CD14-positive monocyte (primary cell): ENCODE data around the gene TACC2. TPM values are rescaled to one million over a fixed set of nuclear protein-coding genes. Genes with fewer than 3 reads are reported as not detected.
A peak's percentile ranks its signal among the peaks of the same experiment; 100 is the strongest.

Source experiments
- DNase-seq, 3 donors: peaks; one replicate each; pipeline ENCODE4 v3.0.0-alpha.2; 2011 to 2022
- H2AFZ ChIP-seq: 2 replicates; pipeline ENCODE4 v1.6.0; 2012; ENCODE audit warnings: mild to moderate bottlenecking, low read depth, low read length, inconsistent platforms; ENCODE audit not compliant: insufficient read depth, poor library complexity, severe bottlenecking
- H3K27ac ChIP-seq, 2 donors: 1 replicate in 1 of 2; 2 replicates in 1 of 2; pipeline ENCODE4 v1.5.1; 2012 to 2013; ENCODE audit warnings: low read length in 2 of 2, control low read depth in 1 of 2, inconsistent platforms in 1 of 2, low read depth in 1 of 2, mild to moderate bottlenecking in 1 of 2
- H3K27me3 ChIP-seq, 2 donors: one replicate each; pipeline versions ENCODE4 v1.6.0 to v1.6.1; 2011 to 2013; ENCODE audit warnings: low read length in 2 of 2; ENCODE audit not compliant: control insufficient read depth in 2 of 2, insufficient read depth in 2 of 2
- H3K36me3 ChIP-seq, 2 donors: replicated peaks in 1 of 2; 1 replicate in 1 of 2; 2 replicates in 1 of 2; pipeline versions ENCODE4 v1.5.1 to v1.6.1; 2012 to 2013; ENCODE audit warnings: low read length in 2 of 2, control low read depth in 1 of 2, inconsistent platforms in 1 of 2, mild to moderate bottlenecking in 1 of 2; ENCODE audit not compliant: insufficient read depth in 2 of 2, control insufficient read depth in 1 of 2
- H3K4me1 ChIP-seq, 2 donors: 1 replicate in 1 of 2; 2 replicates in 1 of 2; pipeline versions ENCODE4 v1.5.1 to v1.6.1; 2012 to 2013; ENCODE audit warnings: low read length in 2 of 2, control low read depth in 1 of 2, inconsistent platforms in 1 of 2, mild to moderate bottlenecking in 1 of 2, moderate library complexity in 1 of 2; ENCODE audit not compliant: insufficient read depth in 2 of 2, control insufficient read depth in 1 of 2
- H3K4me2 ChIP-seq: replicated peaks from 2 replicates; pipeline ENCODE3; 2012; ENCODE audit warnings: low read length, moderate library complexity, mild to moderate bottlenecking; ENCODE audit not compliant: poor library complexity, severe bottlenecking; ENCODE audit errors: extremely low read depth
- H3K4me3 ChIP-seq, 3 experiments: fragments of 200-600 bp in 1 of 3; sonication (generic) in 1 of 3; replicated peaks in 1 of 3; 1 replicate in 2 of 3; 2 replicates in 1 of 3; pipeline ENCODE4 v1.5.1; 2011 to 2013; ENCODE audit warnings: low read length in 3 of 3, mild to moderate bottlenecking in 3 of 3, control low read depth in 2 of 3, low read depth in 2 of 3, inconsistent platforms in 1 of 3, moderate library complexity in 1 of 3
- H3K79me2 ChIP-seq: 2 replicates; pipeline ENCODE4 v1.6.0; 2012; ENCODE audit warnings: mild to moderate bottlenecking, control low read depth, inconsistent platforms, low read length, moderate library complexity; ENCODE audit not compliant: insufficient read depth
- H3K9ac ChIP-seq: 2 replicates; pipeline ENCODE4 v1.6.0; 2017; ENCODE audit warnings: low read length, mild to moderate bottlenecking; ENCODE audit not compliant: insufficient read depth, poor library complexity, severe bottlenecking
- H3K9me3 ChIP-seq, 2 donors: replicated peaks in 1 of 2; 1 replicate in 1 of 2; 2 replicates in 1 of 2; pipeline versions ENCODE4 v1.5.1 to v1.6.1; 2012 to 2013; ENCODE audit warnings: low read length in 2 of 2, control low read depth in 1 of 2; ENCODE audit not compliant: control insufficient read depth in 1 of 2, insufficient read depth in 1 of 2
- H4K20me1 ChIP-seq: 2 replicates; pipeline ENCODE4 v1.6.0; 2012; ENCODE audit warnings: mild to moderate bottlenecking, low read length, control low read depth, moderate library complexity; ENCODE audit not compliant: insufficient read depth
- H3K27ac Mint-ChIP-seq, 7 donors: one replicate each; pipeline ENCODE4 v1.8.0; 2020; ENCODE audit warnings: mild to moderate bottlenecking in 7 of 7, mixed read lengths in 7 of 7, moderate library complexity in 6 of 7, inconsistent platforms in 2 of 7
- H3K27me3 Mint-ChIP-seq, 3 donors: one replicate each; pipeline ENCODE4 v1.8.0; 2021 to 2022; ENCODE audit warnings: low read depth in 3 of 3, mild to moderate bottlenecking in 3 of 3, mixed read lengths in 3 of 3, moderate library complexity in 3 of 3, inconsistent platforms in 1 of 3
- H3K36me3 Mint-ChIP-seq, 2 donors: one replicate each; pipeline ENCODE4 v1.8.0; 2020; ENCODE audit warnings: mixed read lengths in 2 of 2, inconsistent platforms in 1 of 2, mild to moderate bottlenecking in 1 of 2
- H3K4me1 Mint-ChIP-seq: one replicate; pipeline ENCODE4 v1.8.0; 2020; ENCODE audit warnings: mild to moderate bottlenecking, mixed read lengths
- H3K4me3 Mint-ChIP-seq, 2 donors: one replicate each; pipeline ENCODE4 v1.8.0; 2020; ENCODE audit warnings: mild to moderate bottlenecking in 2 of 2, mixed read lengths in 2 of 2, moderate library complexity in 1 of 2
- H3K9me3 Mint-ChIP-seq, 7 donors: one replicate each; pipeline ENCODE4 v1.8.0; 2020 to 2022; ENCODE audit warnings: mixed read lengths in 7 of 7, mild to moderate bottlenecking in 6 of 7, moderate library complexity in 6 of 7, inconsistent platforms in 2 of 7
- WGBS: methylation state at CpG from one replicate; pipeline ENCODE4 v1.1.5; 2013; ENCODE audit warnings: missing lambda C conversion rate; ENCODE audit not compliant: insufficient coverage; 5-methylcytosine and 5-hydroxymethylcytosine counted together
- intact Hi-C, 2 donors: fragments of 100-400 bp; cut with micrococcal nuclease; formaldehyde crosslinking; loops; one replicate each; pipeline versions ENCODE4 v1.15.0 to v1.15.1; 2023
- polyA plus RNA-seq, 3 donors: library from polyadenylated mRNA; depleted of rRNA in 1 of 3; unstranded in 2 of 3; stranded (reverse) in 1 of 3; fragments of 300-500 nt in 2 of 3; fragments of >200 nt in 1 of 3; fragmentation: Illumina TruSeq in 2 of 3; gene quantifications; 1 replicate in 2 of 3; 2 replicates in 1 of 3; pipeline ENCODE4 v1.2.3, GENCODE V29; 2012 to 2021
- TF ChIP-seq, protein P1 (sequence below): fragments of 200-600 bp; IDR thresholded peaks from one replicate; pipeline ENCODE4 v1.8.0; 2022; ENCODE audit warnings: antibody characterized with exemption, mild to moderate bottlenecking

TACC2 gene
- polyA plus RNA-seq, 3 donors = 0.03 TPM; not detected in 2

DNA sequence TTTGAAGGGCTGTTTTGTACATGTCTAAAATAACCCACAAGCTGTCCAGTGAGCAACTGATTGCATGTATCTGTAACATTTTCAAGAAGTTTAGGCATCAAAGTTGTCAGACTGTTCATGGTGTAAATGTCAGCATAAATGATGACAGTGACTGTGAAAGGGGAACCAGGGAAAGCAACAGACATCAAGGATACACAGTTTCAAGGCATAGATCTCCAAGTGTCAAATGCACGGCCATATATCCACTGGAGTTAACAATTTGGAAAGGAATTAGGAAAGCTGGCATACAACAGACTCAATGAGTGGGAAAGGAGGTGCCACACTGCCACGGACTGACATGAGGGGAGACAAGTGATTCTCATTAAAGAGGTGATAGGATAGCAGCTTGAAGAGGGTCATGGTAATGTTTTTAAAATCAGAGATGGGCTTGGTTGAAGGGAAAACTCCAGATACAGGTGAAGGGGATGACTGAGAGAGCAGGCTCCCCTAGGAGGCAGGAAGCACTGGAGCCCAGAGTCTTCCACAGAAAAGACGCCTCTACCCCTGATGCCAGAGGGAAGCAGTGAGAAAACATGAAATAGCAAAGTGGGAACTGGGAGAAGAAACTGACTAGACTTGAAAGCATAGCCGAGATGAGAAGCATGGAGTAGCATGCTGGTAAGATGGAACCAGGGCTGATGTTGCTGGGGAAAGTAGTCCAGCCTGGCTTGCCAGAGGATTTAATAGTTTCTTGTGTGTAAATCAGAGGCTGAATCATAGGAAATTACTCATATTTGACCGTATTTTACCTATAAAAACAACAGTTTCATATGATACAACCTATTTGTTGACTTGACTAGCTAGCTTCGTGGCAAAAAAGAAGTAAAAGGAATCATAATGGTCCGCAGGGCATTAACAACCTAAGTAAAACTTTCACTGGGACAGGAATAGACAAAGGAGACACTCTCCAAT, 32.6 kb upstream of the TACC2 start:
- H3K79me2 ChIP-seq = no peaks in the 10 kb centered on the region
- no peak overlapping the region for H3K4me3 ChIP-seq
- TF ChIP-seq, protein P1, sequence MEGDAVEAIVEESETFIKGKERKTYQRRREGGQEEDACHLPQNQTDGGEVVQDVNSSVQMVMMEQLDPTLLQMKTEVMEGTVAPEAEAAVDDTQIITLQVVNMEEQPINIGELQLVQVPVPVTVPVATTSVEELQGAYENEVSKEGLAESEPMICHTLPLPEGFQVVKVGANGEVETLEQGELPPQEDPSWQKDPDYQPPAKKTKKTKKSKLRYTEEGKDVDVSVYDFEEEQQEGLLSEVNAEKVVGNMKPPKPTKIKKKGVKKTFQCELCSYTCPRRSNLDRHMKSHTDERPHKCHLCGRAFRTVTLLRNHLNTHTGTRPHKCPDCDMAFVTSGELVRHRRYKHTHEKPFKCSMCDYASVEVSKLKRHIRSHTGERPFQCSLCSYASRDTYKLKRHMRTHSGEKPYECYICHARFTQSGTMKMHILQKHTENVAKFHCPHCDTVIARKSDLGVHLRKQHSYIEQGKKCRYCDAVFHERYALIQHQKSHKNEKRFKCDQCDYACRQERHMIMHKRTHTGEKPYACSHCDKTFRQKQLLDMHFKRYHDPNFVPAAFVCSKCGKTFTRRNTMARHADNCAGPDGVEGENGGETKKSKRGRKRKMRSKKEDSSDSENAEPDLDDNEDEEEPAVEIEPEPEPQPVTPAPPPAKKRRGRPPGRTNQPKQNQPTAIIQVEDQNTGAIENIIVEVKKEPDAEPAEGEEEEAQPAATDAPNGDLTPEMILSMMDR = no peak
- H3K36me3 Mint-ChIP-seq = peaks cover 51 to 54% of the 10 kb centered on the region in 2 donors
- peak overlapping the region in 1 of 7 donors; percentile 48 for H3K27ac Mint-ChIP-seq
- H3K36me3 ChIP-seq = peaks cover 17 to 46% of the 10 kb centered on the region in 2 donors
- H3K4me1 Mint-ChIP-seq = no peaks in the 10 kb centered on the region
- H3K9me3 ChIP-seq = no peaks in the 10 kb centered on the region
- no peaks in the 10 kb centered on the region for H3K27me3 ChIP-seq
- no peaks in the 10 kb centered on the region for H4K20me1 ChIP-seq
- peaks cover 0 to 2% (median 0%) of the 10 kb centered on the region in 7 donors for H3K9me3 Mint-ChIP-seq
- no peaks in the 10 kb centered on the region for H3K4me1 ChIP-seq
- H2AFZ ChIP-seq = no peak overlapping the region
- no peak overlapping the region for H3K9ac ChIP-seq
- no peak for DNase-seq
- H3K27ac ChIP-seq = peak overlapping the region in 1 of 2 donors; percentile 10
- no peak overlapping the region for H3K4me3 Mint-ChIP-seq
- 100% methylated on average over 3 of the region's 7 CpGs for WGBS
- no peaks in the 10 kb centered on the region for H3K27me3 Mint-ChIP-seq
- H3K4me2 ChIP-seq = no peak overlapping the region
- intact Hi-C loops = no loop called here

DNA sequence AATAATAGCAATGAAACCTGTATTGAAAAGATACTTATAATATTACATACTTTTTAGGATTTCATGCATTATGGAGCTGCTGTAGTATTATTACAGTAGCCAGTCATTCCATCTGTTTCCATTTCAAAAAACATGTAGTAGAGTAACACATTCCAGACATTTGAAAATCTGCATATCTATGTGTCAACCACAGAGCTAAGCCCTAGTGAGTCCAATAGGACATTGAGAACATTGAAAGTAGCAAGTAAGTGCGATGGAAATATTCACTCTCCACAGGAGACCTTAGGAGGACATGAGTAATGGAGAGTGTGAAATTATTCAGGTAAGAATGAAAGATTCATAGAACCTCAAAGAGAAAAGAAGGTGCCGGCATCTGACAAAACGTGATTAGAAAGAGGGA, 29.3 kb upstream of the TACC2 start:
- Histone ChIP-seq H3K4me2 (no peak overlapping the region), H3K9ac (no peak overlapping the region), H3K27ac (no peak overlapping the region), H3K27me3 (no peaks in the 10 kb centered on the region), H2AFZ (no peak overlapping the region), H3K9me3 (no peaks in the 10 kb centered on the region), H3K4me3 (no peak overlapping the region), H3K4me1 (no peaks in the 10 kb centered on the region), H3K36me3 (peaks cover 25 to 64% of the 10 kb centered on the region in 2 donors), H4K20me1 (no peaks in the 10 kb centered on the region), H3K79me2 (no peaks in the 10 kb centered on the region)
- peak overlapping the region in 1 of 7 donors; percentile 55 for H3K27ac Mint-ChIP-seq
- intact Hi-C loops = no loop called here
- no peak overlapping the region for H3K4me3 Mint-ChIP-seq
- TF ChIP-seq, protein P1 = no peak
- no peaks in the 10 kb centered on the region for H3K27me3 Mint-ChIP-seq
- WGBS = no CpG with 5 or more reads among the region's 3 CpGs
- H3K9me3 Mint-ChIP-seq = peaks cover 0 to 1% (median 0%) of the 10 kb centered on the region in 7 donors
- H3K4me1 Mint-ChIP-seq = no peaks in the 10 kb centered on the region
- DNase-seq = no peak
- peaks cover 56 to 72% of the 10 kb centered on the region in 2 donors for H3K36me3 Mint-ChIP-seq
